Natural killer cell (primary cell): ENCODE data around the gene FAM170B. TPM values are rescaled to one million over a fixed set of nuclear protein-coding genes. Genes with fewer than 3 reads are reported as not detected.

Experiments used
- ATAC-seq, 3 donors: fragments of 150-1000 bp in 2 of 3; fragments of 200-7000 bp in 1 of 3; cut with Tn5 transposase; 1 replicate in 1 of 3; 2 replicates in 2 of 3; pipeline ENCODE4 v1.10.0; 2021; ENCODE audit warnings: mild to moderate bottlenecking in 2 of 3, moderate library complexity in 2 of 3
- DNase-seq, 2 donors: peaks; one replicate each; pipeline versions ENCODE4 v3.0.0 to v3.0.0-alpha.2; 2013 to 2021; ENCODE audit warnings: mixed read lengths in 1 of 2
- H3K27ac ChIP-seq: one replicate; pipeline ENCODE4 v1.5.1; 2013; ENCODE audit warnings: mild to moderate bottlenecking, low read length
- H3K27me3 ChIP-seq: one replicate; pipeline ENCODE4 v1.6.1; 2013; ENCODE audit warnings: low read length; ENCODE audit not compliant: control insufficient read depth, insufficient read depth
- H3K36me3 ChIP-seq: one replicate; pipeline ENCODE4 v1.6.1; 2013; ENCODE audit warnings: low read length; ENCODE audit not compliant: control insufficient read depth, insufficient read depth
- H3K4me1 ChIP-seq: one replicate; pipeline ENCODE4 v1.6.1; 2013; ENCODE audit warnings: low read length; ENCODE audit not compliant: control insufficient read depth, insufficient read depth
- H3K4me3 ChIP-seq: one replicate; pipeline ENCODE4 v1.5.1; 2013; ENCODE audit warnings: low read length
- H3K9me3 ChIP-seq: one replicate; pipeline ENCODE4 v1.6.1; 2013; ENCODE audit warnings: low read length; ENCODE audit not compliant: control insufficient read depth, insufficient read depth
- H3K27ac Mint-ChIP-seq, 2 donors: one replicate each; pipeline ENCODE4 v1.8.0; 2022; ENCODE audit warnings: mild to moderate bottlenecking in 2 of 2, mixed read lengths in 2 of 2, moderate library complexity in 1 of 2
- H3K27me3 Mint-ChIP-seq, 2 donors: one replicate each; pipeline ENCODE4 v1.8.0; 2022; ENCODE audit warnings: low read depth in 2 of 2, mixed read lengths in 2 of 2
- H3K36me3 Mint-ChIP-seq: one replicate; pipeline ENCODE4 v1.8.0; 2022; ENCODE audit warnings: mixed read lengths
- H3K4me1 Mint-ChIP-seq, 2 donors: one replicate each; pipeline ENCODE4 v1.8.0; 2022; ENCODE audit warnings: mixed read lengths in 2 of 2
- H3K4me3 Mint-ChIP-seq: one replicate; pipeline ENCODE4 v1.8.0; 2022; ENCODE audit warnings: mild to moderate bottlenecking, moderate library complexity, mixed read lengths
- H3K9me3 Mint-ChIP-seq, 2 donors: one replicate each; pipeline ENCODE4 v1.8.0; 2022; ENCODE audit warnings: mixed read lengths in 2 of 2
- WGBS: methylation state at CpG from one replicate; pipeline ENCODE4 v1.1.7; 2013; ENCODE audit warnings: missing lambda C conversion rate; ENCODE audit not compliant: insufficient coverage; 5-methylcytosine and 5-hydroxymethylcytosine counted together
- intact Hi-C: fragments of 100-400 bp; cut with micrococcal nuclease; formaldehyde crosslinking; loops from one replicate; pipeline ENCODE4 v1.14.2; 2022
- total RNA-seq, 4 donors: library from RNA; stranded (reverse); fragments of 120-200 nt in 1 of 4; gene quantifications; one replicate each; pipeline versions ENCODE4 v1.2.3 to v1.2.4, GENCODE V29; 2013 to 2022
- TF ChIP-seq, protein P1 (sequence below): fragments of 200-600 bp; IDR thresholded peaks from one replicate; pipeline ENCODE4 v1.8.0; 2022; ENCODE audit warnings: antibody characterized with exemption

The FAM170B gene
- total RNA-seq, 3 donors from 2014 or later (not counting 1 experiment from before 2014, with no cell fraction given): not detected

DNA sequence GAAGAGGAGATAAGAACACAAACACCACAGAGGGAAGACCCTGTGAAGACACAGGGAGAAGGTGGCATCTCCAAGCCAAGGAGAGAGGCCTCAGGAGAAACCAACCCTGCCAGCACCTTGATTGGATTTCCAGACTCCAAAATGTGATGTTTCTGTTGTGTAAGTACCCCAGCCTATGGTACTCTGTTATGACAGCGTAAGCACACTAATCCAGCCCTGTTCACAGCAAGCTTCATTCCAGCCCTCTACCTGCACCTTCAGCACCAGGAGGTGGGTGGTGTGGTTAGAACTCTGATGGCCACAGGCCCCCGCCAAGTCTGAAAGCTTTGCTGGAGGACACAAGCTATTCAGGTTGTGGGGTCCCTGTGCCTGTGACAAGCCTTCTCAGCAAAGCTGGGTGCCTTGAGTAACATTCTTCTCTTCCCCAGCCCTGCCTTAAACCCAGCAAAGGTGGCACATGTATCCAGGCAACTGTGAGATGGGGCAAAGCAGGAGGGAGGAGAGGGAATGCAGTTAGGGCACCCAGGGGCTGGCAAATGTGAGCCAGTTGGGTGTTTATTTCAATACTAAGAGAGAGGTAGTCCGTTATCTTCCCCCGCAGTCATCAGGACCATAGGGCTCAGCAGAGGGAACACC, 23.0 kb downstream of the FAM170B start:
- H3K4me1 ChIP-seq: peaks cover 10% of the 10 kb centered on the region
- H3K9me3 ChIP-seq: no peaks in the 10 kb centered on the region
- H3K27me3 ChIP-seq: peaks cover 7% of the 10 kb centered on the region
- no peak for ATAC-seq
- WGBS: 96% methylated on average over 4 of the region's 4 CpGs
- H3K27me3 Mint-ChIP-seq: peaks cover 7 to 9% of the 10 kb centered on the region in 2 donors
- TF ChIP-seq, protein P1, sequence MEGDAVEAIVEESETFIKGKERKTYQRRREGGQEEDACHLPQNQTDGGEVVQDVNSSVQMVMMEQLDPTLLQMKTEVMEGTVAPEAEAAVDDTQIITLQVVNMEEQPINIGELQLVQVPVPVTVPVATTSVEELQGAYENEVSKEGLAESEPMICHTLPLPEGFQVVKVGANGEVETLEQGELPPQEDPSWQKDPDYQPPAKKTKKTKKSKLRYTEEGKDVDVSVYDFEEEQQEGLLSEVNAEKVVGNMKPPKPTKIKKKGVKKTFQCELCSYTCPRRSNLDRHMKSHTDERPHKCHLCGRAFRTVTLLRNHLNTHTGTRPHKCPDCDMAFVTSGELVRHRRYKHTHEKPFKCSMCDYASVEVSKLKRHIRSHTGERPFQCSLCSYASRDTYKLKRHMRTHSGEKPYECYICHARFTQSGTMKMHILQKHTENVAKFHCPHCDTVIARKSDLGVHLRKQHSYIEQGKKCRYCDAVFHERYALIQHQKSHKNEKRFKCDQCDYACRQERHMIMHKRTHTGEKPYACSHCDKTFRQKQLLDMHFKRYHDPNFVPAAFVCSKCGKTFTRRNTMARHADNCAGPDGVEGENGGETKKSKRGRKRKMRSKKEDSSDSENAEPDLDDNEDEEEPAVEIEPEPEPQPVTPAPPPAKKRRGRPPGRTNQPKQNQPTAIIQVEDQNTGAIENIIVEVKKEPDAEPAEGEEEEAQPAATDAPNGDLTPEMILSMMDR: no peak
- no peak for DNase-seq
- no peaks in the 10 kb centered on the region for H3K36me3 ChIP-seq
- peaks cover 0 to 5% of the 10 kb centered on the region in 2 donors for H3K4me1 Mint-ChIP-seq
- no peaks in the 10 kb centered on the region for H3K9me3 Mint-ChIP-seq
- no peak overlapping the region for H3K27ac ChIP-seq
- no peak overlapping the region for H3K27ac Mint-ChIP-seq
- H3K36me3 Mint-ChIP-seq: no peaks in the 10 kb centered on the region
- intact Hi-C loops: no loop called here
- no peak overlapping the region for H3K4me3 Mint-ChIP-seq
- H3K4me3 ChIP-seq: no peak overlapping the region

DNA sequence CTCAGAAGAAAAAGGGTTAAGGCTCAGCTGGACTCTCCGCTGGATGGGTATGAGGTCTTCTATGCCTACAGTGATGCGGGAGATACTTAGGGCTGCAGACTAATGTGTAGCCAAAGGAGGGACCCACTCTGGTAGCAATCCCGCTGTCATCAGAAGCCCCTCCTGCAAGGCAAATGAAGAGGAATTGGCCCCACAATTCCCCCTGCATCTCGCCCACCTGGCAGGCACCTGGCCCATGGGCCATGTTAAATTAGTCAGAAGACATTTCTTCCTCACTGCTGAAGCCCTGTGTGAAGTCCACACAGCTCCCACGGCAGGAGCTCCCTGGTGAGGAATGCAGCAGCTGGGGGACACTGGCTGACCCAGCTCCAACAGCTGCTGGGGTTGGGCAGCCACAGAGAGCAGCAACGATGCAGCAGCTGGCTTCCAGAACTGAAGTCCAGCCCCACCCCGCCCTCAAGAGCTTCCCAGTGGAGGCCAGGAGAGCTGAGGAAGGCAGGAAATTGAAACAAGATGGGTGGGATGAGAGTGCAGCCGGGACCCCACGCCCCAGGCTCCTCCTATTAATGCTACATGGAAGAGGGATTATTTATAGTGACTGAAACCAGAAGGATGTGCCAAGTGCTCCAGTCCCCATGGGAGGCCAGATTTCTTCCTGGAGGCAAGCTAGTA, 24.0 kb downstream of the FAM170B start:
- H3K4me3 ChIP-seq: no peak overlapping the region
- intact Hi-C loops: no loop called here
- no peaks in the 10 kb centered on the region for H3K9me3 Mint-ChIP-seq
- no peaks in the 10 kb centered on the region for H3K9me3 ChIP-seq
- H3K4me1 ChIP-seq: peaks cover 3% of the 10 kb centered on the region
- H3K27me3 ChIP-seq: peaks cover 2% of the 10 kb centered on the region
- no peak overlapping the region for H3K4me3 Mint-ChIP-seq
- DNase-seq: no peak
- H3K4me1 Mint-ChIP-seq: peaks cover 0 to 5% of the 10 kb centered on the region in 2 donors
- TF ChIP-seq, protein P1: no peak
- H3K36me3 ChIP-seq: no peaks in the 10 kb centered on the region
- no peak for ATAC-seq
- H3K27ac ChIP-seq: no peak overlapping the region
- no peaks in the 10 kb centered on the region for H3K36me3 Mint-ChIP-seq
- H3K27me3 Mint-ChIP-seq: peaks cover 7 to 9% of the 10 kb centered on the region in 2 donors
- WGBS: 82% methylated on average over 9 of the region's 9 CpGs
- H3K27ac Mint-ChIP-seq: no peak overlapping the region

DNA sequence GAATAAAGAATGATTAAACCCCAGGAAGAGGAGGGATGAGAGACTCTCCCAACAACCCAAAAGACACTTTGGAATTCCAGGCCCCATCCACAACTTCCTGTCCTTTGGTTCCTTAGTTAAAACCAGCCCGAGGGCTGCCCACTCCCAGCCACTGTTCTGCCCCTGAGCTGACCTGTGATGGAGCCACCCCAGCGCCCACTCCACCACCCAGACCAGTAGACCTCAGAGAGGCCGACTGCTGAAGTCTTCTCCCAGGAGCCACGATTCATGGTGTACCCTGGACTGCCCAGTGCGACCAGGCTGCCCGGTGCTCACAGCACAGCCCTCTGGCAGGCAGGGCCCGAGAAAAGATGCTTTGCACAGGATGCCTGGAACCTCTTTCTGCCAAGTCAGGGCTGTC, 25.2 kb downstream of the FAM170B start:
- TF ChIP-seq, protein P1: no peak
- no peaks in the 10 kb centered on the region for H3K4me1 ChIP-seq
- no peak overlapping the region for H3K4me3 ChIP-seq
- 86% methylated on average over 7 of the region's 7 CpGs for WGBS
- no peak overlapping the region for H3K27ac ChIP-seq
- no peak for DNase-seq
- no peaks in the 10 kb centered on the region for H3K9me3 ChIP-seq
- no peaks in the 10 kb centered on the region for H3K36me3 Mint-ChIP-seq
- intact Hi-C loops: no loop called here
- H3K4me3 Mint-ChIP-seq: no peak overlapping the region
- peaks cover 0 to 7% of the 10 kb centered on the region in 2 donors for H3K27me3 Mint-ChIP-seq
- no peaks in the 10 kb centered on the region for H3K27me3 ChIP-seq
- H3K9me3 Mint-ChIP-seq: no peaks in the 10 kb centered on the region
- H3K36me3 ChIP-seq: no peaks in the 10 kb centered on the region
- ATAC-seq: no peak
- H3K4me1 Mint-ChIP-seq: peaks cover 0 to 5% of the 10 kb centered on the region in 2 donors
- no peak overlapping the region for H3K27ac Mint-ChIP-seq
